Calu3 (cell line): Measurements from ENCODE around the gene DMD. TPM values are rescaled to one million over a fixed set of nuclear protein-coding genes. Genes with fewer than 3 reads are reported as not detected.

Experiments used
- BruUV-seq: library from RNA; stranded (reverse); fragments of 400-500 nt; replicated peaks from 2 replicates; lab custom pipeline; 2021; lab: Mats Ljungman, UMichigan
- CTCF ChIA-PET: fragments of 300-600 bp; sonication (Branson Sonifier 250); formaldehyde crosslinking; loops from one replicate; lab custom pipeline; 2022; ENCODE audit warnings: antibody characterized with exemption; lab: Charles Lee
- DNase-seq: peaks from one replicate; pipeline ENCODE4 v3.0.0; 2022
- H3K27ac Mint-ChIP-seq: one replicate; pipeline ENCODE4 v1.8.0; 2022; ENCODE audit warnings: mixed read lengths; ENCODE audit not compliant: unreplicated experiment
- H3K27me3 Mint-ChIP-seq: one replicate; pipeline ENCODE4 v1.8.0; 2022; ENCODE audit warnings: mixed read lengths; ENCODE audit not compliant: unreplicated experiment
- H3K36me3 Mint-ChIP-seq: one replicate; pipeline ENCODE4 v1.8.0; 2022; ENCODE audit warnings: mild to moderate bottlenecking, moderate library complexity, mixed read lengths; ENCODE audit not compliant: insufficient read depth, unreplicated experiment
- H3K4me1 Mint-ChIP-seq: one replicate; pipeline ENCODE4 v1.8.0; 2022; ENCODE audit warnings: mild to moderate bottlenecking, low read depth, mixed read lengths; ENCODE audit not compliant: unreplicated experiment
- H3K4me3 Mint-ChIP-seq: one replicate; pipeline ENCODE4 v1.8.0; 2022; ENCODE audit warnings: mild to moderate bottlenecking, low read depth, moderate library complexity, mixed read lengths; ENCODE audit not compliant: unreplicated experiment
- H3K9me3 Mint-ChIP-seq: one replicate; pipeline ENCODE4 v1.8.0; 2022; ENCODE audit warnings: low read depth, mixed read lengths; ENCODE audit not compliant: unreplicated experiment
- intact Hi-C: fragments of 100-400 bp; cut with micrococcal nuclease; formaldehyde crosslinking; loops from one replicate; pipeline ENCODE4 v1.10.0; 2022; ENCODE audit not compliant: unreplicated experiment
- total RNA-seq: library from RNA; stranded (reverse); gene quantifications from 2 replicates; pipeline ENCODE4 v1.2.3, GENCODE V29; 2022
- TF ChIP-seq, protein P1 (sequence below): fragments of 200-600 bp; IDR thresholded peaks from one replicate; pipeline ENCODE4 v1.8.0; 2022; ENCODE audit warnings: antibody characterized with exemption; ENCODE audit not compliant: unreplicated experiment

DMD gene
- total RNA-seq, 1 experiment from 2014 or later, result 11.6 TPM

DNA sequence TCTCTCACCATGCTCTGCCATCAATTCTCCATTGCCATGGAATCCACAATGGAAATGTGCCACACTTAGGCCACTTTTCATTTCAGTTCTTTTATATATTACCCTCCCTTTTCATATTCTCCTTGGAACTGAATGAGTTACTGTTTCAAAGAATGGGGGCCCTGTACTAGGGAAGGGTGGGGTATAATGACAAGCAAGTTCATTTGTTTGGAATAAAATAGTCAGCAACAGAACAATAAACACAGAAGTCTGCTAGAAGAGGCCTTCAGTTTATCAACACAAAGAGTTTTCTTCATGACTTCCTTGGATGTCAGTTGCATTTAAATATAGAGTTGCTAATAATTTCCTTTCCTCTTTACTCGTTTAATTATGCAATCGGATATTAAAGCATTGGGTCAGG, 1661.2 kb downstream of the DMD start:
- no peaks in the 10 kb centered on the region for H3K27me3 Mint-ChIP-seq
- peaks cover 8% of the 10 kb centered on the region for H3K4me1 Mint-ChIP-seq

DNA sequence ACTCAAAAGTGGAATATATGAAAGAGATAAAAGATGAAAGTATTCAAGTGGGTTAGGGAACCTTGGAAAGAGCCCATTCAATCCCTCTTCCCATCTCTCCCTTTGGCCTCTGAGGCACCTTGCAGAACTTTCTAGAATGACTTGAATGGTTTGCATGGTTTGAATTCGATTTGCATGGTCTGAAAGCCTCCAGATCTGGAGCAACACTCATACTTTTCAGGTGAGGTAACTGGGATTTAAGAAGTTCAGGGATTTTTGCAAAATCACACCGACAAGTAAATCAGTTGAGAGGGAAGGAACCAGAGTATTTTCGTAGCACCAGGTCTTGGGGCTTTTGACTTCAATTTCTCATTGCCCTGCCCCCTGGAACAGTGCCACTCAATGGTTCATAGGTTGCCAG, 1663.5 kb downstream of the DMD start:
- H3K27ac Mint-ChIP-seq, result no peak overlapping the region
- CTCF ChIA-PET, result no interaction called here

More for the DNA sequence above, 1661.2 kb downstream of the DMD start:
- CTCF ChIA-PET, result no interaction called here
- H3K4me3 Mint-ChIP-seq, result no peak overlapping the region
- H3K36me3 Mint-ChIP-seq, result no peaks in the 10 kb centered on the region
- DNase-seq, result no peak
- no TSS peak for BruUV-seq
- TF ChIP-seq, protein P1, sequence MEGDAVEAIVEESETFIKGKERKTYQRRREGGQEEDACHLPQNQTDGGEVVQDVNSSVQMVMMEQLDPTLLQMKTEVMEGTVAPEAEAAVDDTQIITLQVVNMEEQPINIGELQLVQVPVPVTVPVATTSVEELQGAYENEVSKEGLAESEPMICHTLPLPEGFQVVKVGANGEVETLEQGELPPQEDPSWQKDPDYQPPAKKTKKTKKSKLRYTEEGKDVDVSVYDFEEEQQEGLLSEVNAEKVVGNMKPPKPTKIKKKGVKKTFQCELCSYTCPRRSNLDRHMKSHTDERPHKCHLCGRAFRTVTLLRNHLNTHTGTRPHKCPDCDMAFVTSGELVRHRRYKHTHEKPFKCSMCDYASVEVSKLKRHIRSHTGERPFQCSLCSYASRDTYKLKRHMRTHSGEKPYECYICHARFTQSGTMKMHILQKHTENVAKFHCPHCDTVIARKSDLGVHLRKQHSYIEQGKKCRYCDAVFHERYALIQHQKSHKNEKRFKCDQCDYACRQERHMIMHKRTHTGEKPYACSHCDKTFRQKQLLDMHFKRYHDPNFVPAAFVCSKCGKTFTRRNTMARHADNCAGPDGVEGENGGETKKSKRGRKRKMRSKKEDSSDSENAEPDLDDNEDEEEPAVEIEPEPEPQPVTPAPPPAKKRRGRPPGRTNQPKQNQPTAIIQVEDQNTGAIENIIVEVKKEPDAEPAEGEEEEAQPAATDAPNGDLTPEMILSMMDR, result no peak
- intact Hi-C loops, result loop anchor here (10.0 kb wide), 1 partner anchor 625 kb away; no protein-coding TSS in a partner anchor
- no peaks in the 10 kb centered on the region for H3K9me3 Mint-ChIP-seq
- H3K27ac Mint-ChIP-seq, result no peak overlapping the region

DNA sequence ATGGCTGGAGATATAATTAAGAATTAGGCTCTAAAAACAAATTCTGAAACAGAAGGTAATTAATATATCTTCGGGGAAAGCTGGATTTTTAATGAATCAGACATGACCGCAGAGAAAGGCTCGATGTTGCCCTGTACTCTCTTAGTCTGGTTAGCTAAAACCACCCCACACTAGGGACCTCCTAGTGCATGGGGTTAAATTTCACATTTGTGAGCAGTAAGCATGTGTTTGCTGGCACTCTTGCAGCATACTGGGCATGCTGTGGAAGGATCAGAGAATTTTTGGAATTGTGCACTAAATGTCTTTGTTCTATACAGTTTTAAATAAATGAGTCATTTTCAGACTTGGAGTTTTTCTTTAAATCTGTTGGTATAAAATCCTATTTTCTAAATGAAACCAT, 1663.9 kb downstream of the DMD start:
- H3K36me3 Mint-ChIP-seq, result no peaks in the 10 kb centered on the region
- CTCF ChIA-PET, result no interaction called here
- intact Hi-C loops, result no loop called here
- peaks cover 8% of the 10 kb centered on the region for H3K4me1 Mint-ChIP-seq
- H3K9me3 Mint-ChIP-seq, result no peaks in the 10 kb centered on the region
- no TSS peak for BruUV-seq
- no peak for DNase-seq
- H3K27me3 Mint-ChIP-seq, result no peaks in the 10 kb centered on the region
- H3K4me3 Mint-ChIP-seq, result no peak overlapping the region
- no peak overlapping the region for H3K27ac Mint-ChIP-seq
- TF ChIP-seq, protein P1, result no peak

More for the DNA sequence above, 1663.5 kb downstream of the DMD start:
- no TSS peak for BruUV-seq
- H3K4me1 Mint-ChIP-seq, result peaks cover 8% of the 10 kb centered on the region
- DNase-seq, result no peak
- no peaks in the 10 kb centered on the region for H3K9me3 Mint-ChIP-seq
- no peak overlapping the region for H3K4me3 Mint-ChIP-seq
- TF ChIP-seq, protein P1, result no peak
- intact Hi-C loops, result no loop called here
- H3K36me3 Mint-ChIP-seq, result no peaks in the 10 kb centered on the region
- H3K27me3 Mint-ChIP-seq, result no peaks in the 10 kb centered on the region

DNA sequence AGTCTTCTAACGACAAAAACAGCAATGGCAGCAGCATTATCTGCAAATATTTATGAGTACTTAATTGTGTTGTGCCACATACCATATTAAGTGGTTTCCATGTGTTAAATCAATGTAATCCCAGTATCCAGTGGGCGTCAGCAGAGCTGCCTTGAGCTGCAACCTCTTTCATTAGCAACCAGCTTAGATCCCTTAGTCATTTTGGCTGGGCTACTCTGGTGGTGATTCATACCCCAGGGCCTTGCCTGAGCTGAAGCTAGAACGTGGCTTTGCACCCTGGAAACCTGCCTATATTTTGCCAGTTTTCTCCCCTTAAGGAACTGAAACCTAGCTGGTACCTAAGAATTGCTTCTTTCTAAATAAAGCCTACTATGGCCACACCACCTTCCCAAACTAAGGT, 1665.2 kb downstream of the DMD start:
- CTCF ChIA-PET, result no interaction called here
- Mint-ChIP-seq H3K9me3 (no peaks in the 10 kb centered on the region), H3K27me3 (no peaks in the 10 kb centered on the region), H3K4me3 (no peak overlapping the region), H3K36me3 (no peaks in the 10 kb centered on the region), H3K4me1 (peaks cover 8% of the 10 kb centered on the region), H3K27ac (no peak overlapping the region)
- no TSS peak for BruUV-seq
- intact Hi-C loops, result no loop called here
- DNase-seq, result peak; percentile 1
- TF ChIP-seq, protein P1, result no peak
